ENCODE data around the gene NSG1. TPM values are rescaled to one million over a fixed set of nuclear protein-coding genes. Genes with fewer than 3 reads are reported as not detected.

Gene NSG1
- total RNA-seq, 1 donor from 2014 or later = 71.9 TPM

DNA sequence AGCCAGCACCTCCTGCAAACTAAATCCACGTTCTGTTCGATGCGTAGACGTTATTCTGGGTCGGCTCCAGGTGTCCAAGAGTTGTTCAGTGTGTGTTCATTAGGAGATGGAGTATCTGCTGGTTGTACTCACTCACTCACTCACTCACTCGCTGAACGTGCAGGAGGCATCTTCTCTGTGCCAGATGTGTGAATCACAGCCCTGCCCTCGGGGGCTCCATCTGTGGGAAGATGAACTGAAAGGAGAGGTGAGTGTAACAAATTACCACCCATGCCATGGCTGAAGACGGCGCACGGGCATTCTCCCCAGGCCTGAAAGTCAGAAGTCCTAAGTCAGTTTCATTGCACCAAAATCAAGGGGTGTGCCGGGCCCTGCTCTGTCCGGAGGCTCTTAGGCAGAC lies 16.1 kb downstream of the NSG1 start:
- TF ChIP-seq, protein P1, sequence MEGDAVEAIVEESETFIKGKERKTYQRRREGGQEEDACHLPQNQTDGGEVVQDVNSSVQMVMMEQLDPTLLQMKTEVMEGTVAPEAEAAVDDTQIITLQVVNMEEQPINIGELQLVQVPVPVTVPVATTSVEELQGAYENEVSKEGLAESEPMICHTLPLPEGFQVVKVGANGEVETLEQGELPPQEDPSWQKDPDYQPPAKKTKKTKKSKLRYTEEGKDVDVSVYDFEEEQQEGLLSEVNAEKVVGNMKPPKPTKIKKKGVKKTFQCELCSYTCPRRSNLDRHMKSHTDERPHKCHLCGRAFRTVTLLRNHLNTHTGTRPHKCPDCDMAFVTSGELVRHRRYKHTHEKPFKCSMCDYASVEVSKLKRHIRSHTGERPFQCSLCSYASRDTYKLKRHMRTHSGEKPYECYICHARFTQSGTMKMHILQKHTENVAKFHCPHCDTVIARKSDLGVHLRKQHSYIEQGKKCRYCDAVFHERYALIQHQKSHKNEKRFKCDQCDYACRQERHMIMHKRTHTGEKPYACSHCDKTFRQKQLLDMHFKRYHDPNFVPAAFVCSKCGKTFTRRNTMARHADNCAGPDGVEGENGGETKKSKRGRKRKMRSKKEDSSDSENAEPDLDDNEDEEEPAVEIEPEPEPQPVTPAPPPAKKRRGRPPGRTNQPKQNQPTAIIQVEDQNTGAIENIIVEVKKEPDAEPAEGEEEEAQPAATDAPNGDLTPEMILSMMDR (conservative IDR thresholded peaks at IDR 0.05) = no peak
- H3K27me3 Mint-ChIP-seq = no peaks in the 10 kb centered on the region
- no peaks in the 10 kb centered on the region for H3K9me3 Mint-ChIP-seq
- no peak overlapping the region for H3K4me3 Mint-ChIP-seq
- H3K4me1 Mint-ChIP-seq (ENCODE audit: unreplicated experiment) = no peaks in the 10 kb centered on the region
- peaks cover 12% of the 10 kb centered on the region for H3K36me3 Mint-ChIP-seq
- DNase-seq (ENCODE audit: extremely low spot score, unreplicated experiment) = no peak
- no peak overlapping the region for H3K27ac Mint-ChIP-seq

DNA sequence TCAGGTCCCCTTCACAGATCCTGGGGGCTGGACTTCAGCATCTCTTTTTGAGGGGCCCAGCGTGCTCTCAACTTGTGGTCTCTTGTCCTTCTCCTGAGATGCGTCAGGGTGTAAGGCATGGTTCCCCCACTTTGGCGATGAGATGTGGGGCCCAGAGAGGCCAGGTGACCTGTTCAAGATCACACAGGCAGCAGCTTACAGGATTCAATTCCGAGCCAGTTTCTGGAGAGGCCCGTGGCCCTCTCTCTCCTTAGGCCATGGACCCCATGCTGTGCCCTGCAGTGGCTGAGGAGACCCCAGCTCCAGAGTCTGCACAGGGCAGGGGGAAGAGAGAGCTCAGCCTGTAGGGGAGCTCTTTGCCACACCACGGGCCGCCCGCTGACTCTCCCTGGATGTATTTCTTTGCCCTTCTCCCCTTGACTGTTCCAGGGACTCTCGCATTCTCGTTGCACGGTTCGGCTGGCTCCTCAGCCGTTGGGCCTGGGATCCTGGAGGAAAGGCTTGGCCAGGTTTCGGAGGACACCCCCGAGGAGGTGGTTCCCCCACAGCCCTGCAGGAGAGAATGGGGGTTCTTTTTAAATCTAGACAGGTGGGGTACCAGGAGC lies 18.6 kb downstream of the NSG1 start:
- no peak for DNase-seq (ENCODE audit: extremely low spot score, unreplicated experiment)
- Mint-ChIP-seq H3K27ac (no peak overlapping the region), H3K9me3 (no peaks in the 10 kb centered on the region), H3K27me3 (no peaks in the 10 kb centered on the region), H3K36me3 (peaks cover 2% of the 10 kb centered on the region), H3K4me1 (ENCODE audit: unreplicated experiment) (no peaks in the 10 kb centered on the region), H3K4me3 (no peak overlapping the region)
- TF ChIP-seq, protein P1 (conservative IDR thresholded peaks at IDR 0.05) = no peak

DNA sequence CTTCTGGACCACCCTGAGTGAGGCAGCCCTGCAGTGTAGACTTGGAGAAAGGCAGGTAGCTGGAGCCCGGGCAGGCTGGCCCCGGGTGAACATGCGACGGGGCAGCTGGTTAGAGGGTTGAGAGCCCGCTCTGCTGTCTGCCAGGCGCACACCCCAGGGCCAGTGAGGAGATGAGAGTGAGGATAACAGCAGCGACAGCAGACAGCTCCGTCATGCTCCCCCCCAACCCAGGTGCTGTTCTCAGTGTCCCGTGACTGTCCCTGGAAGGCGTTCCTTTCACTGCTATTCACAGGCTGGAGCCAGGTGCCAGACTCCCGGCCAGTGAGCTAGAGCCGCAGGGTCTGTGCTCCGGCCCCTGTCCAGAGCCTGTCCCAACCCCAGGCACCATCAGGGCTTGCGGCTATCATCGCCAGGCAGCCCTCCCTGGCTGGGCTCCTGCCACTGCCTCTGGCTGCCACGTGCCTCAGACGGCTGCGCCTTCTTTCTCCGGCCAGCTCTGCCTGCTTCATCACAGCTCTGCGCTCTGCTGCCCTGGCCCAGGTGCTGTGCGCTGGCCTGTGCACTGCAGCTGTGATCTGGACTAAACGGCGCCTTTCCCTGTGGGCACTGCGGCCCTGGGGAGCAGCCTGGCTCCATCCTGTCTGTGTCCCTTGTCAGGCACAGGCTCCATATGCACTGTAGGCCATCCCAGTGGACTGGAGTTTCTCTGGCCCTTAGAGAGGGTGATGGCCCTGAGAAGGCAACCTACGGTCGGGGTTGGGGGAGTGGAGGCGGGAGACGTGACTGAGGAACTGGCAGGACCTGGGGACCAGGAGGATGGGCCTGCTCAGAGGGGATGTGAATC lies 19.8 kb downstream of the NSG1 start:
- TF ChIP-seq, protein P1 (conservative IDR thresholded peaks at IDR 0.05) = no peak
- H3K27ac Mint-ChIP-seq = no peak overlapping the region

DNA sequence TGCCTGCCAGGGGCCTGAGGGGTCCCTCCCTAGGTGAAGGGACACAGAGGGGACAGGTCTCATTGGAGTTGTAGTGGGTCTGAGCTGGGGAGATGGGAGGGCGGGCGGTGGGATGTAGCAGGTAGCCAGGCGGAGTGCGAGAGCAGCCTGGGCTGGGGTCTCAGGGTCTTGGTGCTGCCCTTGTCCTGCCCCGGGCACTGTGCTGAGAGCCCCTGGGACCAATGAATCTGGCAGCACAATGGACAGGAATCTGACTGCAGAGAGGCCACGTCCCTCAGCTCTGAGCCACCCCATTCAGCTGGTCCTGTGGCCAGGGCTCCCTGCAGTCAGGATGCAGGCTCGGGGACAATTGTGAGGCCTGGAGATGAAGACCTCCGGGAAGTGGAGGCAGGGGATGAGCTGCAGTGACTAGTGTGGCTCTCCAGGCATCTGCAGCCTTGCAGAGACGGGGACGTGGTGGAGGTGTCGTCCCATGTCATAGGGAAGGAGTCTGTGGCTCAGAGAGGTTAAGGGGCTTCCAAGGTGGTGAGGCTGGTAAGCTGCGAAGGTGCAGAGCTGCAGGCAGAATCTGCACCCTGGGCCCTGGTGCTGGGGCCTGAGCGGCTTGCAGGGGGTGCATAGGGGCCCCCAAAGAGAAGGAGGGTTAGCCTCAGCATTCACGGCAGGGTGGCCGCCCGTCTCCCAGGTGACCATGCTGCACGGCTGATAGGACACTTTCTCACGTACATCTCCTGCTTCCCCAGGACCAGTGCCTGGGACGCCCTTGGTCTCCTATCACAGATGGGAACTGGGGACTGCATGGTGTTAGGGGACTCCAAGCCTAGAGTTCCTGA lies 20.6 kb downstream of the NSG1 start:
- Mint-ChIP-seq H3K27ac (no peak overlapping the region), H3K4me3 (no peak overlapping the region)

More for the DNA sequence above, 19.8 kb downstream of the NSG1 start:
- DNase-seq (ENCODE audit: extremely low spot score, unreplicated experiment) = no peak
- H3K4me1 Mint-ChIP-seq (ENCODE audit: unreplicated experiment) = no peaks in the 10 kb centered on the region
- H3K4me3 Mint-ChIP-seq = no peak overlapping the region
- H3K9me3 Mint-ChIP-seq = no peaks in the 10 kb centered on the region
- no peaks in the 10 kb centered on the region for H3K27me3 Mint-ChIP-seq
- peaks cover 4% of the 10 kb centered on the region for H3K36me3 Mint-ChIP-seq

DNA sequence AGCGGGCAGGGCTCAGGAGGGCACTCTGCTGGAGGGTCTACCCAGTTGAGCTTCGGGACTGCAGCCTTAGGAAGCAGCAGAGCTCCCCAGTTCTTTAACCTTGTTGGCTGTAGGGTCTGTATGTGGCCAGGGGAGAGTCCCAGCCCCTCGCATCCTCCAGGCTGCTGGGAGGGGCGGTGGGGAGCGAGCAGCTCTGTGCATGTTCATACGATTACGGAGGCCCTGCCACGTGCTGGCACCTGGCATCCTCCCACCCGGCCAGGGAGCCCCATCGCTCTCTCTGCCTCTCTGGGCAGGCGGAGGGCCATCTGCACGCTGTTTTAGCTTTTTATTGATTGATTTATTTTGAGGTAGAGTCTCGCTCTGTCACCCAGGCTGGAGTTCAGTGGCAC lies 21.2 kb downstream of the NSG1 start:
- Mint-ChIP-seq H3K4me1 (ENCODE audit: unreplicated experiment) (no peaks in the 10 kb centered on the region), H3K9me3 (no peaks in the 10 kb centered on the region), H3K27ac (no peak overlapping the region), H3K36me3 (peaks cover 4% of the 10 kb centered on the region), H3K27me3 (no peaks in the 10 kb centered on the region), H3K4me3 (no peak overlapping the region)
- TF ChIP-seq, protein P1 (conservative IDR thresholded peaks at IDR 0.05) = no peak
- DNase-seq (ENCODE audit: extremely low spot score, unreplicated experiment) = no peak

More for the DNA sequence above, 20.6 kb downstream of the NSG1 start:
- DNase-seq (ENCODE audit: extremely low spot score, unreplicated experiment) = no peak
- TF ChIP-seq, protein P1 (conservative IDR thresholded peaks at IDR 0.05) = no peak
- H3K9me3 Mint-ChIP-seq = no peaks in the 10 kb centered on the region
- H3K36me3 Mint-ChIP-seq = peaks cover 4% of the 10 kb centered on the region
- H3K4me1 Mint-ChIP-seq (ENCODE audit: unreplicated experiment) = no peaks in the 10 kb centered on the region
- H3K27me3 Mint-ChIP-seq = no peaks in the 10 kb centered on the region
